HG02759 (cell line): Measurements from ENCODE around the gene ZSCAN31.

Source experiments
- ATAC-seq: cut with Tn5 transposase; IDR thresholded peaks from one replicate; pipeline ENCODE4 v1.9.1; 2021; ENCODE audit warnings: mild to moderate bottlenecking, moderate library complexity; ENCODE audit not compliant: unreplicated experiment

The ZSCAN31 gene

DNA sequence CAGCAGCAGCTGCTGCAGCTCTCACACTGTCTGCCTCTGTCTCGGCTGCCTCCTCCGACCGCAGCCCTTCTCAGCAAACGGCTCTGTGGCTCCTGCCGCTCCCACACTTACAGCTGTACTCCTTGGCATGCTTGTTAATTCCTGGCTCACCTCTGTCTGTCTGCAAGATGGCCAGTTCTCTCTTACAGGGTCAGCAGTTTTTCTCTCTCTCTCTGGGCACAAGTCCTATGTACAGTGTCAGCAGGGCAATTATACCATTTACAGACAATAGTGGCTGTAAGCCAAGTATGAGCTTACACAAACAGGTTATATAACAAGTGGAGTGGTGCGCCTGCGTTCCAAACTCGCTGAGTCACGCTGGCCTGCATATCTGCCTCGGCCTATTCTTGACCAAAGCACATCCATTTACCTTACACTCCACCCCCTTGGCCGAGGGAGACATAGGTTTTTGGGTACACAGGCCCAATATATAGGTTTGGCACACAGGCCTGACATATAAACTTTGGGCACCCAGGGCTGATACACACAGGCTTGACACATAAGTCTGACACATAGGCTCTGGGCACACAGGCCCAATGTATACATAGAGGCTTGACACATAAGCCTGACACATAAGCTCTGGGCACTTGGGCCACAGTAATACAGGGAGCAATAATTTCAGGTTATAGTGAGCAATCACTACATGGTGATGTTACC lies 18.2 kb upstream of the ZSCAN31 start:
- no peak for ATAC-seq

- no peak for ATAC-seq
Measured at GRCh38 chr6:28353356-28353755, 17.4 kb upstream of the ZSCAN31 start.

DNA sequence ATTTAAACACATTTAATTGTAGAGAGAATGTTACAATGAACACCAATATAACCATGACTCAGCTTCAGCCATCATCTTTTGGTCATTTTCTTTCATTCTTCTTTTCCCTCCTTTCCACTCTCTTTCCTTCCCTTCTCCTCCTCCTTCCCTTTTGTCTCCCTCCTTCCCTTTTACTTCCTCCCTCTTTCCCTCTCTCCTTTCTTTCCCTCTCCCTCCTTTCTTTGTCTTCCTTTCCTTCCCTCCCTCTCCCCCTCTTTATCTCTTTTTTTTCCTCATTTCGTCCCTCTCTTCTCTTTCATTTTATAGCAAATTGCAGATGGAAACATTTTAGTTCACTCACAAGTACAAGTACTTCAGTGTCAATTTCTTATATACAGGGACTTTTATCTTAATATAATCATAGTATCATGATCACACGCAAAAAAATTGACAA lies 15.6 kb upstream of the ZSCAN31 start:
- no peak for ATAC-seq

DNA sequence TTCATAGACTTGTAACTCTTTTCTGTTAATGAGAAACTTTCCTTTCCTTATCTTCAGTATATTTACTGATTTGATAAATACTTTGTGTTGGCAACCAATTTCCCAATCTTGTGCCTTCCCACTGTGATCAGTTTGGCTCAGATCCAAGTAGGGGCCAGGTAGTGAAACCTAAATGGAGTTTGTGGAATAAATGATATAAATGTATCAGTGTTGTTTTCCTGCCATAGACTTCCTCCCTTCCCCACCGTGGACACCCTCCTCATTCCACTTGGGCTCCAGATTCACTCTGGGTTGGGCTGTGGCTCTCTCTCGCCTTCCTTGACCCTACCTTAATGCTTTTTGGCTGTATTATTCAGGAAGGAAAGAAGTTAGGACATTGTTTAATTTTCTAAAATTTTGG lies 15.1 kb upstream of the ZSCAN31 start:
- no peak for ATAC-seq

- ATAC-seq = peak; percentile 99
Measured at GRCh38 chr6:28349892-28350737, 14.2 kb upstream of the ZSCAN31 start, which contains the start of gene ZKSCAN3. Gene ZKSCAN3 (plus strand): TSS chr6:28349947. CDS start chr6:28359587, 9,640 bp downstream.

DNA sequence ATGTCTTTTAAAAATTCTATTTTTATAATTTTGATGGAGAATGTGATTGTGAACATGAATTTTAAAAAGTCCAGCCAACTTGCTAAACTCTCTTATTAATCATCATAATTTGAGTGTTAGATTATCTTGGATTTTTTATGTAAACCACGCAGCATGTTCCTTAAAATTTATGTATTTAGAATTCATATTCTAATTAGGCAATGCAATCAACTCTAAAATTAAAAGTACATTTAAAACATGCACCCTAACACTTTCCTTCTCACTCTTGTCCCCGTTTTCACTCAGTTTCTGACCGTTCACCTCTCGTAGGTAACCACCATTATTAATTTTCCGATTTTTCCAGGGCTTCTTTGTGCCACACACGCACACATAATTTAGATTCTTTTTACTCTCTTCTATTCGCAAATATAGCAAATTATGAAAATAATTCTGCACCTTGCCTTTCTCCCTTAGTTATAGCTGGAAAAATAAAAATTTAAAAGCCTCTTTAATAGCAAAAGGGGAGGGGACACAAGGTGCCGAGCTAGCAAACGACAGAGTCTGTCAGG lies 13.5 kb upstream of the ZSCAN31 start:
- peak; percentile 20 for ATAC-seq

DNA sequence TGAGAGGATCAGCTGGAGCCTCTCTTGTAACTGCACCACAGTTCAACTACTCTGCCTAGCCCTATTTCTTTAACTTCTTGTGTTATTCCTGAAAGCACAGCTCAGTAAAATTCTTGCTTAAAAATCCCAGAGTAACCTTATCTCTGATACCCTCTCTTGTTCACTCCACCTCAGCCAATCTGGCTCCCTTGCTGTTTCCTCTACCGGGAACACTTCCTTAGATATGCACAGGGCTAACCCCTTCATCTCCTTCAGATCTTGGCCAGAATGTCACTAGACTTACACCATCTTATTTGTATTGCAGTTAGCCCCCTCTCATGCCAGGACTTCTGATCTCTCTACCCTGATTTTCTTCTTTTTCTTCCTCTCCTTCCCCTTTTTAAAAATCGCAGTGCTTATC lies 11.2 kb upstream of the ZSCAN31 start:
- ATAC-seq = no peak

GRCh38 chr6:28345201-28345600 lies 9.3 kb upstream of the ZSCAN31 start:
- no peak for ATAC-seq

- no peak for ATAC-seq
Measured at GRCh38 chr6:28343898-28344677, 8.1 kb upstream of the ZSCAN31 start.

DNA sequence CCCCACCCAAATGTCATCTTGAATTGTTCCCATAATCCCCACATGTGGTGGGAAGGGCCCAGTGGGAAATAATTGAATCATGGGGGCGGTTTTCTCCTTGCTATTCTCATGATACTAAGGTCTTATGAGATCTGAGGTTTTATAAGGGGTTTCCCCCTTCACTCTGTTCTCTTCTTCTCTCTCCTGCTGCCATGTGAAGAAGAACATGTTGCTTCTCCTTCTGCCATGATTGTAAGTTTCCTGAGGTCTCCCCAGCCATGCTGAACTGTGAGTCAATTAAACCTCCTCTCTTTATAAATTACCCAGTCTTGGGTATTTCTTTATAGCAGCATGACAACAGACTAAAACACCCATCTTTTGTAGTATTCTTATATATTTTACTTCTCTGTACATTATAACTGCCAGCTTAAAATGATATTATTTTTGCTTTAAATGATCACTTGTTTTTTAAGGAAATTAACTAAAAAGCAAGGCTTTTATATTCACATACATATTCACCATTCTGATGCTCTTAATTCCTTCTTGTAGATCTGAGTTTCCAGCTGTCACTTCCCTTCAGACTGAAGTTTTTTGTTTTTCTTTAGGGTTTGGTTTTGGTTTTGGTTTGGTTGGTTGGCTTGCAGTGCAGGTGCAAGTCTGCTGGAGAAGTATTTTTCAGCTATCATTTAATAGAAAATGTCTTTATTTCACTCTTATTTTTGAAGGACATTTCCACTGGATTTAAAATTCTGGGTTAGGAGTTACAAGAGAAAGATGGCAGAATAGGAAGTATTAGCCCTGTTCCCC lies 4.6 kb upstream of the ZSCAN31 start:
- ATAC-seq = no peak

DNA sequence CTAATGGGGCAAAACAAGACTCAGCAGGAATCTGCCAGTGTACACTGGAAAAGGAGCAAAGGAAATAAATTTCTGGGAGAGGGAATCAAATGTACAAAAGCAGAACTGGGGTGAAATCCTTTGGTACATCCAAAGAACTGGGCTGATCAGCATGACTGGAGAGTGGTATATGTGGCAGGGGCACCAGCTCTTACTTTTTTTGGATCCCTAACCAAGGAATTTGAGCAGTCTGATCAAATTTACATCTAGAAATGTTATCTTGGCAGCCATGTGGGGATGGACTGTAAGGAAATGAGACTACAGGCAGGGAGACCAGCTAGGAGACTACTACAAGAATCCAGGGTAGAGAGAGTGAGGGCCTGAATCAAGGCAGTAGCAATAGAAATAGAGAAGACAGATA lies 1.2 kb upstream of the ZSCAN31 start:
- no peak for ATAC-seq

GRCh38 chr6:28336284-28337120 lies 554 bp upstream of the ZSCAN31 start:
- peak; percentile 31 for ATAC-seq

DNA sequence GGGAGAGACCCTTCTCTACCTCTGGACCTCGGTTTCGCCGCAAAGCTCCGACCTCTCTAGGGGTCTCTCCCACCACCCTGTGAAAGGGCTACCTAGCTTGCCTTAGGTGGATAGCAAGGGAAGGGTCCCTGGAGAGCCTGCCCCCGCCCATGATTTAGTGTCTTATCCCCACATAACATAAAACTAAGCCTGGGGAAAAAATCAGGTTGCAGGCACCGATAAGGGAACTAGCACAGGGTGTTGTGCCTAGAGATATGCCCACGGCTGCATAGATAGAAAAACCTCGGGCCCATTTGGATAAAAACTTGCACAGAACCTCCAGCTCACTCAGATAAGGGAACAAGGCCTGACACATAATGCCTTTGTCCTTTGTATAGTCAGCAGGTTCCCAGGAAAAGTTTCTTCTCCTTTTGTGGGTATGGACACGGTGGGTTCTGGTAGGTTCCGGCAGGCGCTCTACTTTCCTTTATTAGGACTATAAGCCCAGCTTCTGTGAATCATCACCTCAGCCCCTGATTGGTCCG lies 846 bp downstream of the ZSCAN31 start:
- no peak for ATAC-seq

DNA sequence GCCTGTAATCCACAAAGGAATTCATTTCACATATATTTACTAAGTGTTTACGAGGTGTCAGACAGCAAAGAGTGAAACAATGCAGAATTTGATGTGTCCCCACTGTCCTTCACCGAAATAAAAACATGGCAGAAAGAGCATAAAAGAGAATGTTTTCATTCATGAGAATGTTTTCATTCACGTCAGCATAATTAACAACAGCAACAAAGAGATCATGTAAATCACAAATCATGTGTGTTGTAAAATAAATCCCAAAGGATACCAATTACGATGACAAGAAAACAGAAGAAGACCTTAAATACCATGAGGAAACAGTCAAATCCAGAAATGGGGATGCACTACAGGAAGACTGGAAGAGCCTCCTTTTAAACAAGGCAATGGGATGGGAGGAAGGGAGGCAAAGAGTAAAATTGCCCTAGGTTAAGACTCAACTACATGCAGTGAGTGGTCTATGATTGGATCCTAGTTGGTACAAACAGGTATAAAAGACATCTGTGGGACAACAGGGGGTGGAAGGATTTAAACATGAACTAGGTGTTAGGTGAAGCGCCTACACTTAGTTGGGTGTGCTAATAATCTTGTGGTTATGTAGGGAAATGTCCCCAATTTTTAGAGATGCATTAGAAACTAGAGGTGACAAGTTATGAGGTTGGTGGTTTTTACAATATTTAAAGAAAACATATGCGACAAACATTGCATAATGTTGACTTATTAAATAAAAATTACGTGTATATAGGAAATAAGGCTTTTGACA lies 1.5 kb downstream of the ZSCAN31 start:
- ATAC-seq = no peak

DNA sequence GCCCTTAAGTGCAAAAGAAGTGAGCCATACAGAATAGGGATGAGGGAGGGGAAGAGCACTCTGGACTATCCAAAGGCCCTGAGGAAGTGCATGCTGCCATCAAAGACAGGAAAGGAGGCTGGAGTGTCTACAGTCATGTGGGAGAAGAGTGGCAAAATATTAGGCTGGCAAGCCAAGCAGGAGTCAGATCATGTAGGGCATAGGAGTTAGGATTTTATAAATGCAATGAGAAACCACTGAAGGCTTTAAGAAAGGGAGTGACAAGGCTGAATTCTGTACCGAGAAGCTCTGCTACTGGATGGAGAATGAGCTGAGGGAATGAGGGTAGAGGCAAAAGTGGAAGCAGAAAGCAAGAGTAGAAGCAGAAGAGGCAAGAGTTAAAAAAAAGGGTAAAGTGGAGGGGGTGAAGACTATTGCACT lies 2.3 kb downstream of the ZSCAN31 start:
- no peak for ATAC-seq

GRCh38 chr6:28333047-28333446 lies 2.9 kb downstream of the ZSCAN31 start:
- ATAC-seq = no peak

GRCh38 chr6:28330041-28330440 lies 5.9 kb downstream of the ZSCAN31 start:
- no peak for ATAC-seq

DNA sequence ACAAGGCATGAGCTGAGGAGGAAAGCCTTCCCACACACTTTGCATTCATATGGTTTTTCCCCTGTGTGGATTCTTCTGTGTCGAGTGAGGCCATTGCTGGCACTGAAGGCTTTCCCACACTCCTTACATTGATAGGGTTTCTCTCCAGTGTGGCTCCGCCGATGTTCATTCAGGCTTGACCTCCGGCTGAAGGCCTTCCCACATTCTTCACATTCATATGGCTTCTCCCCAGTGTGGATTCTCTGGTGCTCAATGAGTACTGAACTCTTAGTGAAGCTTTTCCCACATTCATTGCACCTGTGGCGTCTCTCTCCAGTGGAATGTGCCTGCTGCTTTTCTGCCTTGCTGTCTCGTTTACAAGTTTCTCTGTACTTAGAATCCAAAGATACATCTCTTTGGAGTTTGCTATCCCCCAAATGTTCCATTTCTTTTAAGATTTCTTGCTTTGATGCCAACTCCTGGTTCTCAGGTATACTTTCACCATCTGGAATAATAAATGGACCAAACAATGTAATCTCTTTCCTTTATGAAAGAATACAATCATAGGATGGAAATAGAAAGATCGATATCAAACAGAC lies 9.5 kb downstream of the ZSCAN31 start:
- no peak for ATAC-seq
